Smooth muscle cell of the coronary artery (primary cell): ENCODE measurements around the gene KRT84. TPM values are rescaled to one million over a fixed set of nuclear protein-coding genes. Genes with fewer than 3 reads are reported as not detected.

Experiments
- total RNA-seq: library from RNA; depleted of rRNA; stranded (reverse); fragments of >200 nt; gene quantifications from 2 replicates; pipeline ENCODE4 v1.2.3, GENCODE V29; 2014; ENCODE audit warnings: low replicate concordance

The KRT84 gene
- total RNA-seq, result not detected in 2 replicates

GRCh38 chr12:52385226-52385702 lies at the start of gene KRT84:
KRT84 (minus strand) TSS chr12:52385652; CDS start chr12:52385585, 67 bp downstream.

DNA sequence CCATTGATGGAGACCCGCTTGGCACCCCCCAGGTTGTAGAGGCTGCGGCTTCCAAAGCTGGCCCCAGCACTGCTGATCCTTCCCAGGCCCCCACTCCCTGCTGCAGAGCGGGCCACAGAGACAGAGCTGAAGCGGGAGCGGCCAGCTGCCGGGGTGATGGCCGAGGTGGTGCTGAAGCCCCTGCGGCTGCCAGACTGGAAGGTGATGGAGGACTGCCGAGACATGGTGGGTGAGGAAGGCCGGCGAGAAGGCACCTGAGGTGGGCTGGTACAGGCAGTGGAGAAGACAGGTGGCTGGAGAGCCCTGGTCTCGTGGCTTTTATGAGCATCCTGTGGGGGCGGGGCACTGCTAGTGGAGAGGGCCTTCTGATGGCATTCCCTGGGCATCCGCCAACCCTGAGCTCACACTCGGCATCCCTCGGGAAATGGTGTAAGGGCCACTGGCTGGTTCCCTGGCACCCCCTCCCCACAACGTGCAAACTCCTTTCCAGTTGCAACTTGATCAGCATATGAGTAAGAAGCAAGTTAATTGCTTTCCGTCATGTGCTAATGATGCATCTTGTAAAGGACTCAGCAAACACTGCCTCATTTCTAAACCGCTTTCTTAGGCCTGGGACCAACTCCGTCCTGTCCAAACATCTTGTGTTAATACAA lies 48.8 kb upstream of the KRT84 start, which contains the start of gene KRT75:
Gene KRT75, minus strand, starts transcription at position 291 of the 653 bp plus-strand sequence. Its CDS starts 67 bp downstream, at position 224.

DNA sequence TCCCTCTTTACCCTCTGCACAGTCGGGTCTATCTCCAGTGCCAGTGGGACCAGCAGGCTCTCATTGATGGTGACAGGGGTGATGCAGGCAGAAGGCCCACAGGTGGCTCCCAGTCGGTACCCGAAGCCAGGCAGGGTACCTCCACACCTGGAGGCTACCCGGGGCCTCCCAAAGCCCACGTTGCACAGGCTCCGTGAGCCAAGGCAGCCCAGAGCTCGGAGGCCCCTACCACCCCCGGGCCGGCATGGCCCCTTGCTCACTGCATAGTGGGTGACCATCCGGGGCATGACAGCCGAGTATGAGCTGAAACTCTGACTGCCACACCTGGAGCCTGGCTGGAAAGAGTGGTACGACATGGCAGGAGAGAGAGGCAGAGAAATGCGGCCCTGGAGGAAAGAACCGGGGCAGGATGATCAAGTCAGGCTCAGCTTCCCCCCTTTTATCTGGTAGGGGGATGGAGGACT lies 20.5 kb upstream of the KRT84 start, which contains the start of gene KRT82:
Gene KRT82, minus strand, starts transcription at position 414 of the 464 bp plus-strand sequence. Its CDS starts 58 bp downstream, at position 356.

GRCh38 chr12:52366738-52367485 lies 18.5 kb downstream of the KRT84 start, which contains the start of gene KRT85:
KRT85 (minus strand) TSS chr12:52367481; CDS start chr12:52367405, 76 bp downstream.

Other genes with a start within 250 kb of the KRT84 start
- 0.75 TPM in 1 of 2 replicates, not detected in the other for gene KRT80, start 193.6 kb downstream of the KRT84 start, total RNA-seq
- gene KRT7, start 152.4 kb downstream of the KRT84 start, total RNA-seq, result 5.4 and 533 TPM in 2 replicates
- gene KRT86, start 111.0 kb downstream of the KRT84 start, total RNA-seq, result 2.9 TPM in 1 of 2 replicates, not detected in the other
- gene KRT81, start 94.1 kb downstream of the KRT84 start, total RNA-seq, result 0.23 TPM in 1 of 2 replicates, not detected in the other
- gene KRT83, start 64.3 kb downstream of the KRT84 start, total RNA-seq, result not detected in 2 replicates
- not detected in 2 replicates for gene KRT85, start 18.2 kb downstream of the KRT84 start, total RNA-seq
- gene KRT82, start 20.7 kb upstream of the KRT84 start, total RNA-seq, result not detected in 2 replicates
- gene KRT75, start 48.7 kb upstream of the KRT84 start, total RNA-seq, result not detected in 2 replicates
- not detected in 2 replicates for gene KRT6B, start 66.5 kb upstream of the KRT84 start, total RNA-seq
- not detected in 2 replicates for gene KRT6C, start 88.2 kb upstream of the KRT84 start, total RNA-seq
- under 0.01 and 1.3 TPM in 2 replicates for gene KRT6A, start 107.6 kb upstream of the KRT84 start, total RNA-seq
- gene KRT5, start 134.7 kb upstream of the KRT84 start, total RNA-seq, result 0.15 TPM in 1 of 2 replicates, not detected in the other
- not detected in 2 replicates for gene KRT71, start 167.5 kb upstream of the KRT84 start, total RNA-seq
- gene KRT74, start 188.2 kb upstream of the KRT84 start, total RNA-seq, result not detected in 2 replicates
- gene KRT72, start 215.8 kb upstream of the KRT84 start, total RNA-seq, result not detected in 2 replicates
- not detected in 2 replicates for gene KRT73, start 232.9 kb upstream of the KRT84 start, total RNA-seq